Neuron (in vitro differentiated cells): ENCODE results near the gene ADORA2A.

Experiments
- H2AFZ ChIP-seq: one replicate; pipeline ENCODE4 v1.6.1; 2013; ENCODE audit warnings: low read depth, mild to moderate bottlenecking, inconsistent platforms, low read length, moderate library complexity
- H3K27me3 ChIP-seq: one replicate; pipeline ENCODE4 v1.6.1; 2013; ENCODE audit warnings: low read length; ENCODE audit not compliant: insufficient read depth
- H3K36me3 ChIP-seq: one replicate; pipeline ENCODE4 v1.6.1; 2013; ENCODE audit warnings: low read length; ENCODE audit not compliant: insufficient read depth
- H3K4me1 ChIP-seq: one replicate; pipeline ENCODE4 v1.6.1; 2013; ENCODE audit warnings: low read length; ENCODE audit not compliant: insufficient read depth
- H3K4me3 ChIP-seq: 2 replicates; pipeline ENCODE4 v1.5.1; 2013; ENCODE audit warnings: mild to moderate bottlenecking, low read length, moderate library complexity
- H3K9me3 ChIP-seq: one replicate; pipeline ENCODE4 v1.6.1; 2013; ENCODE audit warnings: low read length

Gene ADORA2A

GRCh38 chr22:24465566-24465965, 38.2 kb downstream of the ADORA2A start:
- Histone ChIP-seq H3K36me3 (no peaks in the 10 kb centered on the region), H3K4me3 (no peak overlapping the region), H3K9me3 (no peaks in the 10 kb centered on the region), H2AFZ (no peak overlapping the region), H3K4me1 (peaks cover 17% of the 10 kb centered on the region), H3K27me3 (no peaks in the 10 kb centered on the region)

- H3K9me3 ChIP-seq: no peaks in the 10 kb centered on the region
- H3K36me3 ChIP-seq: no peaks in the 10 kb centered on the region
- no peaks in the 10 kb centered on the region for H3K27me3 ChIP-seq
- no peak overlapping the region for H2AFZ ChIP-seq
- H3K4me3 ChIP-seq: no peak overlapping the region
- H3K4me1 ChIP-seq: peaks cover 17% of the 10 kb centered on the region
Observed at GRCh38 chr22:24465975-24466374, 38.6 kb downstream of the ADORA2A start.

- Histone ChIP-seq H3K4me1 (peaks cover 17% of the 10 kb centered on the region), H3K9me3 (no peaks in the 10 kb centered on the region), H3K36me3 (no peaks in the 10 kb centered on the region), H3K27me3 (peaks cover 2% of the 10 kb centered on the region), H2AFZ (no peak overlapping the region), H3K4me3 (no peak overlapping the region)
Observed at GRCh38 chr22:24466716-24467328, 39.4 kb downstream of the ADORA2A start.

- Histone ChIP-seq H3K4me3 (no peak overlapping the region), H3K36me3 (no peaks in the 10 kb centered on the region), H2AFZ (no peak overlapping the region), H3K27me3 (peaks cover 4% of the 10 kb centered on the region), H3K9me3 (no peaks in the 10 kb centered on the region), H3K4me1 (peaks cover 17% of the 10 kb centered on the region)
Observed at GRCh38 chr22:24467340-24467739, 39.9 kb downstream of the ADORA2A start.

GRCh38 chr22:24471570-24471969, 44.2 kb downstream of the ADORA2A start:
- Histone ChIP-seq H3K9me3 (no peaks in the 10 kb centered on the region), H3K27me3 (peaks cover 4% of the 10 kb centered on the region), H2AFZ (no peak overlapping the region), H3K4me3 (no peak overlapping the region), H3K36me3 (no peaks in the 10 kb centered on the region), H3K4me1 (peaks cover 8% of the 10 kb centered on the region)

- Histone ChIP-seq H3K36me3 (no peaks in the 10 kb centered on the region), H3K9me3 (no peaks in the 10 kb centered on the region), H2AFZ (no peak overlapping the region), H3K4me3 (no peak overlapping the region), H3K4me1 (no peaks in the 10 kb centered on the region), H3K27me3 (peaks cover 4% of the 10 kb centered on the region)
Observed at GRCh38 chr22:24473284-24473683, 45.9 kb downstream of the ADORA2A start.

- Histone ChIP-seq H2AFZ (no peak overlapping the region), H3K4me1 (no peaks in the 10 kb centered on the region), H3K4me3 (no peak overlapping the region), H3K27me3 (peaks cover 4% of the 10 kb centered on the region), H3K9me3 (no peaks in the 10 kb centered on the region), H3K36me3 (no peaks in the 10 kb centered on the region)
Observed at GRCh38 chr22:24474221-24474620, 46.8 kb downstream of the ADORA2A start.

GRCh38 chr22:24474649-24475255, 47.4 kb downstream of the ADORA2A start:
- Histone ChIP-seq H2AFZ (no peak overlapping the region), H3K4me1 (no peaks in the 10 kb centered on the region), H3K4me3 (no peak overlapping the region), H3K9me3 (no peaks in the 10 kb centered on the region), H3K27me3 (peaks cover 4% of the 10 kb centered on the region), H3K36me3 (no peaks in the 10 kb centered on the region)

- no peak overlapping the region for H2AFZ ChIP-seq
- no peak overlapping the region for H3K4me3 ChIP-seq
- no peaks in the 10 kb centered on the region for H3K36me3 ChIP-seq
- H3K27me3 ChIP-seq: no peaks in the 10 kb centered on the region
- no peaks in the 10 kb centered on the region for H3K4me1 ChIP-seq
- H3K9me3 ChIP-seq: no peaks in the 10 kb centered on the region
Observed at GRCh38 chr22:24481641-24482040, 54.2 kb downstream of the ADORA2A start.

- H3K36me3 ChIP-seq: no peaks in the 10 kb centered on the region
- H3K4me1 ChIP-seq: no peaks in the 10 kb centered on the region
- H3K4me3 ChIP-seq: no peak overlapping the region
- H2AFZ ChIP-seq: no peak overlapping the region
- H3K27me3 ChIP-seq: no peaks in the 10 kb centered on the region
- H3K9me3 ChIP-seq: no peaks in the 10 kb centered on the region
Observed at GRCh38 chr22:24482575-24482974, 55.2 kb downstream of the ADORA2A start.

GRCh38 chr22:24482998-24483397, 55.6 kb downstream of the ADORA2A start:
- H2AFZ ChIP-seq: no peak overlapping the region
- H3K27me3 ChIP-seq: no peaks in the 10 kb centered on the region
- H3K36me3 ChIP-seq: no peaks in the 10 kb centered on the region
- H3K9me3 ChIP-seq: no peaks in the 10 kb centered on the region
- H3K4me1 ChIP-seq: no peaks in the 10 kb centered on the region
- H3K4me3 ChIP-seq: no peak overlapping the region

- Histone ChIP-seq H3K9me3 (no peaks in the 10 kb centered on the region), H3K4me3 (no peak overlapping the region), H2AFZ (no peak overlapping the region), H3K27me3 (no peaks in the 10 kb centered on the region), H3K36me3 (no peaks in the 10 kb centered on the region), H3K4me1 (no peaks in the 10 kb centered on the region)
Observed at GRCh38 chr22:24483976-24484545, 56.7 kb downstream of the ADORA2A start.

- no peaks in the 10 kb centered on the region for H3K36me3 ChIP-seq
- H3K4me1 ChIP-seq: no peaks in the 10 kb centered on the region
- no peaks in the 10 kb centered on the region for H3K27me3 ChIP-seq
- no peak overlapping the region for H3K4me3 ChIP-seq
- H2AFZ ChIP-seq: no peak overlapping the region
- H3K9me3 ChIP-seq: no peaks in the 10 kb centered on the region
Observed at GRCh38 chr22:24485170-24485569, 57.8 kb downstream of the ADORA2A start.
